K562 (cell line): Measurements from ENCODE around the gene SH3BGR. TPM values are rescaled to one million over a fixed set of nuclear protein-coding genes. Genes with fewer than 3 reads are reported as not detected.

ENCODE experiments used
- ATAC-seq: fragments of 200-7000 bp; cut with Tn5 transposase; 3 replicates; pipeline ENCODE4 v1.9.1; 2020; ENCODE audit warnings: moderate library complexity
- BruUV-seq: library from RNA; stranded (reverse); fragments of 400-500 nt; replicated peaks from 2 replicates; lab custom pipeline; 2021; lab: Mats Ljungman, UMichigan
- CTCF ChIA-PET: fragments of 300-600 bp; formaldehyde crosslinking; extraction: SDS; loops from one replicate; lab custom pipeline; 2021; ENCODE audit warnings: low intra/inter-chr PET ratio; lab: Yijun Ruan, JAX
- POLR2A ChIA-PET: fragments of 300-600, 350-650 bp; sonication (Branson Sonifier 250); formaldehyde crosslinking; extraction: SDS; loops from one replicate; lab custom pipeline; 2021; ENCODE audit warnings: antibody characterized with exemption, inconsistent platforms; lab: Yijun Ruan, JAX
- DNase-seq, 4 experiments: peaks; one replicate each; pipeline versions ENCODE4 v3.0.0 to v3.0.0-alpha.2; 2011 to 2018; ENCODE audit warnings: low spot score in 3 of 4, mixed read lengths in 3 of 4; ENCODE audit errors: extremely low read depth in 1 of 4
- FAIRE-seq: peaks from 2 replicates; lab custom pipeline; 2011; peaks lifted over from hg19 to GRCh38; lab: Jason Lieb, UNC
- H2AFZ ChIP-seq: 2 replicates; pipeline ENCODE4 v1.6.0; 2011; ENCODE audit warnings: low read depth, low read length, control low read depth, inconsistent platforms
- H3K27ac ChIP-seq: fragments of 200-600 bp; 3 replicates; pipeline ENCODE4 v1.8.0; 2011; ENCODE audit warnings: low read depth, mild to moderate bottlenecking, control low read depth, inconsistent platforms, low read length, moderate library complexity, mixed read lengths; ENCODE audit errors: extremely low read depth
- H3K27me3 ChIP-seq, 2 experiments: fragments of 300-600 bp in 1 of 2; 2 replicates in 1 of 2; 3 replicates in 1 of 2; pipeline versions ENCODE4 v1.6.0 to v1.8.0; 2011; ENCODE audit warnings: inconsistent platforms in 2 of 2, low read length in 2 of 2, mild to moderate bottlenecking in 1 of 2, mixed read lengths in 1 of 2, moderate library complexity in 1 of 2; ENCODE audit not compliant: control insufficient read depth in 2 of 2, insufficient read depth in 2 of 2
- H3K36me3 ChIP-seq: fragments of 300-600 bp; 3 replicates; pipeline ENCODE4 v1.8.0; 2011; ENCODE audit warnings: mild to moderate bottlenecking, low read length, inconsistent platforms; ENCODE audit not compliant: control insufficient read depth, insufficient read depth
- H3K4me1 ChIP-seq, 2 experiments: fragments of 200-600 bp in 1 of 2; replicated peaks in 1 of 2; 2 replicates in 1 of 2; 3 replicates in 1 of 2; pipeline versions ENCODE4 v1.5.1 to v1.8.0; 2011; ENCODE audit warnings: inconsistent platforms in 2 of 2, low read length in 2 of 2, mild to moderate bottlenecking in 1 of 2, mixed read lengths in 1 of 2, moderate library complexity in 1 of 2; ENCODE audit not compliant: control insufficient read depth in 2 of 2, insufficient read depth in 2 of 2
- H3K4me2 ChIP-seq: 2 replicates; pipeline ENCODE4 v1.6.1; 2011; ENCODE audit warnings: low read length, control low read depth, inconsistent platforms, mixed read lengths; ENCODE audit not compliant: insufficient read depth
- H3K4me3 ChIP-seq: fragments of 200-600 bp; sonication (generic), shearing (Covaris generic); 2 replicates; pipeline ENCODE4 v1.5.1; 2016; ENCODE audit warnings: control low read depth, inconsistent platforms
- H3K79me2 ChIP-seq: fragments of 200-600 bp; 3 replicates; pipeline ENCODE4 v1.8.0; 2011; ENCODE audit warnings: low read length, inconsistent platforms; ENCODE audit not compliant: control insufficient read depth, insufficient read depth
- H3K9ac ChIP-seq, 2 experiments: 2 replicates each; pipeline versions ENCODE4 v1.6.0 to v1.6.1; 2011; ENCODE audit warnings: low read depth in 2 of 2, low read length in 2 of 2, control low read depth in 1 of 2, inconsistent platforms in 1 of 2, mild to moderate bottlenecking in 1 of 2, mixed read lengths in 1 of 2; ENCODE audit not compliant: insufficient read depth in 1 of 2
- H3K9me1 ChIP-seq: one replicate; pipeline ENCODE4 v1.6.0; 2011; ENCODE audit warnings: inconsistent platforms, mild to moderate bottlenecking, low read length, moderate library complexity; ENCODE audit not compliant: control insufficient read depth, insufficient read depth
- H3K9me3 ChIP-seq: replicated peaks from 2 replicates; pipeline ENCODE4 v1.5.1; 2011; ENCODE audit warnings: low read depth, low read length, inconsistent platforms; ENCODE audit not compliant: control insufficient read depth, insufficient read depth
- H4K20me1 ChIP-seq: replicated peaks from 2 replicates; pipeline ENCODE4 v1.6.1; 2011; ENCODE audit warnings: low read length, inconsistent platforms, mixed read lengths; ENCODE audit not compliant: control insufficient read depth, insufficient read depth
- CC2D1A ChIP-seq: fragments of 450-650 bp; IDR thresholded peaks from 2 replicates; pipeline ENCODE4 v1.6.1; 2017; ENCODE audit warnings: mild to moderate bottlenecking
- HMGXB4 ChIP-seq: sonication (generic); formaldehyde crosslinking; IDR thresholded peaks from 2 replicates; pipeline ENCODE4 v1.8.1; 2023; ENCODE audit warnings: mild to moderate bottlenecking, missing genetic modification reagents
- L3MBTL2 ChIP-seq: fragments of 450-650 bp; IDR thresholded peaks from 2 replicates; pipeline ENCODE4 v1.6.1; 2016; ENCODE audit warnings: mild to moderate bottlenecking, moderate library complexity
- MIER1 ChIP-seq: fragments of 450-650 bp; IDR thresholded peaks from 2 replicates; pipeline ENCODE4 v1.6.1; 2016; ENCODE audit warnings: antibody characterized with exemption, mild to moderate bottlenecking, low read depth
- NEUROD1 ChIP-seq: fragments of 150-350 bp; IDR thresholded peaks from 2 replicates; pipeline ENCODE4 v1.6.1; 2014; ENCODE audit warnings: borderline replicate concordance, low read length, low read depth; ENCODE audit not compliant: partially characterized antibody
- POU5F1 ChIP-seq: fragments of 150-350 bp; IDR thresholded peaks from 2 replicates; pipeline ENCODE4 v1.6.1; 2014; ENCODE audit warnings: borderline replicate concordance, low read length, low read depth, mild to moderate bottlenecking; ENCODE audit not compliant: partially characterized antibody
- RAD21 ChIP-seq, 2 experiments: fragments of 250-450 bp in 1 of 2; fragments of 450-650 bp in 1 of 2; sonication (Bioruptor Pico) in 1 of 2; formaldehyde crosslinking in 1 of 2; IDR thresholded peaks in 1 of 2; conservative IDR thresholded peaks in 1 of 2; 2 replicates each; pipeline versions ENCODE4 v1.4.0 to v1.8.0; 2020 to 2022; ENCODE audit warnings: mild to moderate bottlenecking in 2 of 2, moderate library complexity in 1 of 2
- SMC3 ChIP-seq: conservative IDR thresholded peaks from 2 replicates; pipeline ENCODE4 v1.6.1; 2011; ENCODE audit warnings: low read depth, low read length, improper control_type of control experiment; ENCODE audit not compliant: insufficient read depth
- TBL1XR1 ChIP-seq, 2 experiments: IDR thresholded peaks; 2 replicates each; pipeline ENCODE4 v1.6.1; 2012; ENCODE audit warnings: improper control_type of control experiment in 2 of 2, low read length in 2 of 2, mild to moderate bottlenecking in 1 of 2
- THRB ChIP-seq: fragments of 450-650 bp; formaldehyde crosslinking; conservative IDR thresholded peaks from 2 replicates; pipeline ENCODE4 v1.4.0; 2022; ENCODE audit warnings: mild to moderate bottlenecking, missing genetic modification characterization
- ZBTB26 ChIP-seq: fragments of 450-650 bp; formaldehyde crosslinking; IDR thresholded peaks from 2 replicates; pipeline ENCODE4 v1.4.0; 2022; ENCODE audit warnings: missing genetic modification characterization
- ZNF217 ChIP-seq: sonication (generic); formaldehyde crosslinking; IDR thresholded peaks from 2 replicates; pipeline ENCODE4 v1.8.0; 2022; ENCODE audit warnings: mild to moderate bottlenecking, missing genetic modification reagents
- WGBS: fragments of 100-300 bp; shearing (Covaris generic); methylation state at CpG from one replicate; pipeline ENCODE4 v1.1.6; 2016; ENCODE audit warnings: low coverage, mixed read lengths; ENCODE audit not compliant: insufficient coverage; ENCODE audit errors: missing lambda C conversion rate; 5-methylcytosine and 5-hydroxymethylcytosine counted together
- in situ Hi-C: fragments of 300-500 bp; cut with MboI; formaldehyde crosslinking; loops from 4 replicates; pipeline ENCODE4 v1.15.0; 2018; ENCODE audit warnings: inconsistent platforms, mixed read lengths
- intact Hi-C: fragments of 100-400 bp; cut with micrococcal nuclease; formaldehyde crosslinking; loops from 2 replicates; pipeline ENCODE4 v1.14.2; 2022
- polyA plus RNA-seq, 8 experiments: library from polyadenylated mRNA; depleted of rRNA in 4 of 8; stranded (reverse) in 5 of 8; unstranded in 3 of 8; fragments of >200 nt; fragmentation: Nextera tagmentation in 2 of 8; fragmentation: Illumina TruSeq in 1 of 8; extraction: Ambion mirVana in 2 of 8; extraction: Trizol in 1 of 8; gene quantifications; 2 replicates each; pipeline versions ENCODE4 v1.2.1 to v1.2.3, GENCODE V29; 2011 to 2014; ENCODE audit warnings: inconsistent platforms in 1 of 8, missing spikeins in 1 of 8
- total RNA-seq, 7 experiments: library from RNA; depleted of rRNA in 6 of 7; stranded (reverse); fragments of >200 nt in 6 of 7; fragmentation: Illumina TruSeq in 2 of 7; extraction: Trizol in 2 of 7; gene quantifications; 2 replicates each; pipeline versions ENCODE4 v1.2.1 to v1.2.3, GENCODE V29; 2011 to 2021; ENCODE audit warnings: low replicate concordance in 1 of 7

SH3BGR gene
- total and polyA plus RNA-seq, 9 of the 15 experiments (the other 6 are each of a cell fraction or from before 2014, with no cell fraction given), result 6.6 to 42.9 (median 25.6) TPM

GRCh38 chr21:39515684-39516472 is 64.1 kb downstream of the SH3BGR start (continued):
- no peak for TF ChIP-seq POU5F1
- no peak for TF ChIP-seq MIER1

- 15% methylated on average over 13 of the region's 13 CpGs for WGBS
- peaks cover 4 to 11% of the 10 kb centered on the region in 2 experiments; a peak in 1 of 5 replicates for H3K27me3 ChIP-seq
- H2AFZ ChIP-seq, result no peak overlapping the region
- intact Hi-C loops, result loop anchor here (1.0 kb wide), 1 partner anchor 198 kb away; no protein-coding TSS in a partner anchor
- no peaks in the 10 kb centered on the region for H3K4me1 ChIP-seq
- POLR2A ChIA-PET, result interaction anchor here (0.6 to 1.0 kb wide), 2 partner anchors 13 to 166 kb away, joined by 3 to 6 read pairs; no protein-coding TSS in a partner anchor
- BruUV-seq, result no TSS peak
- CTCF ChIA-PET, result interaction anchor here (0.7 to 2.0 kb wide), 4 partner anchors 195 to 1012 kb away, joined by 3 to 18 read pairs (median 5); no protein-coding TSS in a partner anchor
- in situ Hi-C loops, result no loop called here
- H3K36me3 ChIP-seq, result no peaks in the 10 kb centered on the region
- DNase-seq (peak; percentile 82 to 90 (median 90)), FAIRE-seq (peak; percentile 86), ATAC-seq (peak; percentile 97)
- no peaks in the 10 kb centered on the region for H4K20me1 ChIP-seq
- H3K27ac ChIP-seq, result no peak overlapping the region
- no peaks in the 10 kb centered on the region for H3K9me3 ChIP-seq
- H3K9ac ChIP-seq, result no peak overlapping the region
- no peaks in the 10 kb centered on the region for H3K9me1 ChIP-seq
- H3K4me2 ChIP-seq, result no peak overlapping the region
- H3K79me2 ChIP-seq, result no peaks in the 10 kb centered on the region
- no peak overlapping the region for H3K4me3 ChIP-seq
- TF ChIP-seq HMGXB4 (CRISPR knock-in tag) (no peak), ZBTB26 (CRISPR knock-in tag) (0 out of 2 replicates have a peak, but pooled peaks have one; percentile 12), L3MBTL2 (peak; percentile 38; the same call in 1 of the 2 replicates), SMC3 (peak; percentile 89), ZNF217 (CRISPR knock-in tag) (no peak), CC2D1A (peak; percentile 57; the same call in 1 of the 2 replicates), NEUROD1 (peak; percentile 14), RAD21 (CRISPR knock-in tag; conservative IDR thresholded peaks at IDR 0.05 in 1 of 2, IDR thresholded peaks at IDR 0.05 in 1 of 2) (peak; percentile 78 to 88), THRB (0 out of 2 replicates have a peak, but pooled peaks have one; percentile 31), TBL1XR1 (IDR thresholded peaks at IDR 0.05; ENCODE audit: low read length in 2 of 2) (0 out of 4 replicates have a peak, but pooled peaks of 1 of the 2 experiments have one; percentile 8)
Measured at GRCh38 chr21:39518055-39518846, 66.5 kb downstream of the SH3BGR start.
